ENCODE measurements around the gene CCDC85B.

The CCDC85B gene

DNA sequence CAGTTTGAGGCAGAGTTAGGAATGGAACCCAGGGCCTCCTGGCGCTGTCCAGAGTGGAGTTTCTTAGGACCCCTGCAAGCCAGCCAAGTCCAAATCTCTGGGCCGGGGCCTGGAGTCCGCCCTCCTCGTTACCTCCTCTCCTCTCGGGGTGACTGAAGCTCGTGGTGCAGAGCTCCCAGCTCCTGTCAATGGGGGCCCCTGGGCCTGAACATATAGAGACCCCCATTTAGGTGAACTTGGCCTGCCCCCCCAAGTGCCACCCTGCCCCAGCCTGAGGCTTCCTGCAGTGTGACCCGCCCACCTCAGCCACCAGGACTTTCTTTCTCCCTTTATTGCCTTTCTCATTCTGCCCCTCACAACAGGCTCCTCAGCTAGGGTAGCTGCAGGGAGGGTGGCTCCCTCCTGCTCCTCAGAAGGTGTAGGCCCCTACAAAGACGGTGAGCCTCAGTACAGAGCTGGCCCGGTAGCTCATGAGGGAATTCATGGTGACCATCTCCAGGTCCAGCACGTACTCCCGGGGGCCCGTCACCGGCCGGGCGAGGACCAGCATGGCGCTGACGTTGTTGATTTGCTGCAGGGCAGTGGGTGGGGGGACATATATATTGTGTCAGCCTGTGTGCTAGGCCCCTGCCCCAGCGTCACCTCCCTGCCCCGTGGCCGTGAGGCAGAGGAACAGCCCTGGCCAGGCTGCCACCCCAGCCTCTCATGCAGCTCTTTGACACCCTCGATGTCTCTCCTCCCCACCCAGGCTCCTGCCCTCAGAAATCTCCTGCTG lies 23.8 kb upstream of the CCDC85B start:
- DNase-seq, result no peak
- peak overlapping the region; percentile 15 for H3K56ac ChIP-seq (ENCODE audit: low read length)
- H3K23ac ChIP-seq (ENCODE audit: low read length), result no peak overlapping the region
- no peak overlapping the region for H2BK15ac ChIP-seq (replicated peaks; ENCODE audit: low read depth)
- no peaks in the 10 kb centered on the region for H3K27me3 ChIP-seq (ENCODE audit: insufficient read depth, low read length, poor library complexity)
- no peak overlapping the region for H3K4me2 ChIP-seq (ENCODE audit: low read length)
- H3K36me3 ChIP-seq (ENCODE audit: control insufficient read depth, insufficient read depth, low read length), result peaks cover 10% of the 10 kb centered on the region
- no peak overlapping the region for H4K5ac ChIP-seq (ENCODE audit: low read length)
- H3K27ac ChIP-seq (ENCODE audit: low read depth, low read length), result peak overlapping the region; percentile 14
- H3K4me1 ChIP-seq (ENCODE audit: control insufficient read depth, low read depth, low read length), result no peaks in the 10 kb centered on the region
- H2BK5ac ChIP-seq (ENCODE audit: low read length), result no peak overlapping the region
- no peak overlapping the region for H2BK120ac ChIP-seq (ENCODE audit: low read depth, low read length)
- no CpG with 5 or more reads among the region's 21 CpGs for whole genome bisulfite sequencing (ENCODE audit: extremely low coverage, insufficient coverage, low lambda C conversion rate)
- H3K4ac ChIP-seq (ENCODE audit: low read depth, low read length), result no peak overlapping the region
- no peak overlapping the region for H3K4me3 ChIP-seq (ENCODE audit: low read length)
- peaks cover 2% of the 10 kb centered on the region for H3K79me2 ChIP-seq (ENCODE audit: control insufficient read depth, insufficient read depth, low read length)
- peaks cover 8% of the 10 kb centered on the region for H3K79me1 ChIP-seq (ENCODE audit: low read length)
- no peak overlapping the region for H4K8ac ChIP-seq (ENCODE audit: low read depth, low read length)
- H3K18ac ChIP-seq (ENCODE audit: low read length), result no peak overlapping the region
- no peak overlapping the region for H3K9ac ChIP-seq (ENCODE audit: low read length)
- H2AK5ac ChIP-seq (ENCODE audit: low read length), result no peak overlapping the region

DNA sequence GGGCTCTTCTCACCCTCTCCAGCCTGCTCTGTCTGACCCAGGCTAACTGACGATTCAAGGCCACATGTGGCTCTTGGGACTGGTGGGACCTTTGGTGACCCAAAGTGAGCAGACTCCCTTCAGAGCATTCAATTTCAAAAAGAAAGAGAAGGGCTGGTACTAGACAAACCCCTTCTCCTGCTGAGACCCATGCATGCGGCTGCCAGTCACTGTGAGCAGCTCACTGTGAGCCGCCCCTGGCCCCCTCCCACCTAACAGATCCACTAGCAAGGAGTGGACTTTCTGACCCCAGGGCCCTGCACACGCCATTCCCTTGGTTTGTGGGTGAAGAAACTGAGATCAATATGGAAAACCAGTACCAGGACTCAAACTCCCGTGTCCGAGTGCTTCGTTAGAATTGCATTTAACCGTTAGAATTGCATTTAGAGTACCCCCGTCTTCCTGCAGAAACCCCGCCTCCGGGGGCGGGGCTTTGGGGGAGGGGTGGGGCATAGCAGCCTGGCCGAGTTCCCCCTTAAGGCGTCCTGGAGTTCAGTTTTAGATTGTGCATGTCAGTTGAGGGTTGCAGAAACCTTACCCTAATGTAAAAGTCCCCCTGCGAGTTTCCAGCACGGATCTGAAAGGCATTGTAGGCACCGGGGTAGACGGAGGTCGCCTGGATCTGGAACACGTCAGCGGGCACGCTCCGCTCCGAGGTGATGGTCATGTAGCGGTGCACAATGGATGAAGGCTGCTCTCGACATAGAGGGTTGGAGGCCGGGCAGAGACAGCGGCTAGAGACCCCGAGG lies 23.0 kb upstream of the CCDC85B start:
- Histone ChIP-seq H2BK15ac (replicated peaks; ENCODE audit: low read depth) (no peak overlapping the region), H3K4ac (ENCODE audit: low read depth, low read length) (no peak overlapping the region), H3K4me1 (ENCODE audit: control insufficient read depth, low read depth, low read length) (no peaks in the 10 kb centered on the region), H3K9ac (ENCODE audit: low read length) (peak overlapping the region; percentile 10), H3K4me2 (ENCODE audit: low read length) (peak overlapping the region; percentile 67), H3K27me3 (ENCODE audit: insufficient read depth, low read length, poor library complexity) (no peaks in the 10 kb centered on the region), H3K79me2 (ENCODE audit: control insufficient read depth, insufficient read depth, low read length) (no peaks in the 10 kb centered on the region), H4K5ac (ENCODE audit: low read length) (no peak overlapping the region), H3K27ac (ENCODE audit: low read depth, low read length) (peak overlapping the region; percentile 14), H3K56ac (ENCODE audit: low read length) (peak overlapping the region; percentile 15), H2BK120ac (ENCODE audit: low read depth, low read length) (no peak overlapping the region), H4K8ac (ENCODE audit: low read depth, low read length) (no peak overlapping the region), H3K4me3 (ENCODE audit: low read length) (peak overlapping the region; percentile 0), H3K18ac (ENCODE audit: low read length) (no peak overlapping the region), H2AK5ac (ENCODE audit: low read length) (no peak overlapping the region), H3K23ac (ENCODE audit: low read length) (no peak overlapping the region), H3K79me1 (ENCODE audit: low read length) (peaks cover 4% of the 10 kb centered on the region), H3K36me3 (ENCODE audit: control insufficient read depth, insufficient read depth, low read length) (peaks cover 10% of the 10 kb centered on the region), H2BK5ac (ENCODE audit: low read length) (no peak overlapping the region)
- peak; percentile 62 for DNase-seq
- WGBS (ENCODE audit: extremely low coverage, insufficient coverage, low lambda C conversion rate), result no CpG with 5 or more reads among the region's 29 CpGs

DNA sequence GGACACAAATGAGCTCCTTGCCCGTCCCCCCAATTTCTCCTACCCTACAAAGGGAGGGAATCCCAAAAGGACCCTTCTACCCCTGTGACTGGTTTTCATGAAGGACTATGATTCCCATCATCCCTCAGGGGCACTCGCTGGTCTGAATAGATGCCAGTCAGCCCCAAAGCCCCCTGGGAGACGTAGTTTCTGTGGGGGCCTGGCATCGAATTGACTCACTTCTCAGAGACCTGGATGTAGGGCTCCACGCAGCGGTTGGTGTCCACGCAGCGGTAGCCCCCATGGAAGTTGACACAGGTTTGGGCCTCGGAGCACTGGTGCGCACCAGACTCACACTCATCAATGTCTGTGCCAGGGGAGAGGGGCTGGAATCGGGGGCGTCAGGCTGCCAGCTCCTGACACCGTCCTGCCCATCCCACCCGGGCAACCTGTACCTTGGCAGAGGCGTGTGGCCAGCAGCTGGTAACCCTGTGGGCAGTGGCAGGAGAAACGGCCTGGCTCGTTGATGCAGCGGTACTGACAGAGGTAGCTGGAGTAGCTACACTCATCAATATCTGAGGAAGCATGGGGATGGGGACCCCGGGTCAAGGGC lies 22.3 kb upstream of the CCDC85B start:
- no peaks in the 10 kb centered on the region for H3K27me3 ChIP-seq (ENCODE audit: insufficient read depth, low read length, poor library complexity)
- H4K8ac ChIP-seq (ENCODE audit: low read depth, low read length), result no peak overlapping the region
- H3K79me2 ChIP-seq (ENCODE audit: control insufficient read depth, insufficient read depth, low read length), result no peaks in the 10 kb centered on the region
- peak; percentile 84 for DNase-seq
- H3K4me1 ChIP-seq (ENCODE audit: control insufficient read depth, low read depth, low read length), result no peaks in the 10 kb centered on the region
- no peak overlapping the region for H2BK5ac ChIP-seq (ENCODE audit: low read length)
- no peak overlapping the region for H3K27ac ChIP-seq (ENCODE audit: low read depth, low read length)
- H3K18ac ChIP-seq (ENCODE audit: low read length), result no peak overlapping the region
- WGBS (ENCODE audit: extremely low coverage, insufficient coverage, low lambda C conversion rate), result no CpG with 5 or more reads among the region's 19 CpGs
- no peak overlapping the region for H2BK15ac ChIP-seq (replicated peaks; ENCODE audit: low read depth)
- H3K9ac ChIP-seq (ENCODE audit: low read length), result peak overlapping the region; percentile 10
- peak overlapping the region; percentile 67 for H3K4me2 ChIP-seq (ENCODE audit: low read length)
- no peak overlapping the region for H4K5ac ChIP-seq (ENCODE audit: low read length)
- no peak overlapping the region for H2BK120ac ChIP-seq (ENCODE audit: low read depth, low read length)
- H3K36me3 ChIP-seq (ENCODE audit: control insufficient read depth, insufficient read depth, low read length), result peaks cover 10% of the 10 kb centered on the region
- peak overlapping the region; percentile 2 for H3K56ac ChIP-seq (ENCODE audit: low read length)
- no peak overlapping the region for H3K23ac ChIP-seq (ENCODE audit: low read length)
- peaks cover 1% of the 10 kb centered on the region for H3K79me1 ChIP-seq (ENCODE audit: low read length)
- H3K4ac ChIP-seq (ENCODE audit: low read depth, low read length), result no peak overlapping the region
- no peak overlapping the region for H2AK5ac ChIP-seq (ENCODE audit: low read length)
- H3K4me3 ChIP-seq (ENCODE audit: low read length), result peak overlapping the region; percentile 0

- H3K27me3 ChIP-seq (ENCODE audit: insufficient read depth, low read length, poor library complexity), result no peaks in the 10 kb centered on the region
- no peak overlapping the region for H2BK120ac ChIP-seq (ENCODE audit: low read depth, low read length)
- no peak overlapping the region for H2BK5ac ChIP-seq (ENCODE audit: low read length)
- H3K79me1 ChIP-seq (ENCODE audit: low read length), result no peaks in the 10 kb centered on the region
- no peak overlapping the region for H3K18ac ChIP-seq (ENCODE audit: low read length)
- no peak overlapping the region for H2AK5ac ChIP-seq (ENCODE audit: low read length)
- no peak overlapping the region for H4K5ac ChIP-seq (ENCODE audit: low read length)
- no peak overlapping the region for H3K4me2 ChIP-seq (ENCODE audit: low read length)
- no peak overlapping the region for H3K23ac ChIP-seq (ENCODE audit: low read length)
- H3K9ac ChIP-seq (ENCODE audit: low read length), result no peak overlapping the region
- WGBS (ENCODE audit: extremely low coverage, insufficient coverage, low lambda C conversion rate), result no CpG with 5 or more reads among the region's 3 CpGs
- DNase-seq, result no peak
- no peak overlapping the region for H3K4ac ChIP-seq (ENCODE audit: low read depth, low read length)
- H4K8ac ChIP-seq (ENCODE audit: low read depth, low read length), result no peak overlapping the region
- no peak overlapping the region for H2BK15ac ChIP-seq (replicated peaks; ENCODE audit: low read depth)
- no peaks in the 10 kb centered on the region for H3K4me1 ChIP-seq (ENCODE audit: control insufficient read depth, low read depth, low read length)
- no peak overlapping the region for H3K56ac ChIP-seq (ENCODE audit: low read length)
- peaks cover 9% of the 10 kb centered on the region for H3K36me3 ChIP-seq (ENCODE audit: control insufficient read depth, insufficient read depth, low read length)
- H3K79me2 ChIP-seq (ENCODE audit: control insufficient read depth, insufficient read depth, low read length), result no peaks in the 10 kb centered on the region
- H3K27ac ChIP-seq (ENCODE audit: low read depth, low read length), result no peak overlapping the region
- no peak overlapping the region for H3K4me3 ChIP-seq (ENCODE audit: low read length)
Measured at GRCh38 chr11:65868907-65869306, 21.6 kb upstream of the CCDC85B start.

DNA sequence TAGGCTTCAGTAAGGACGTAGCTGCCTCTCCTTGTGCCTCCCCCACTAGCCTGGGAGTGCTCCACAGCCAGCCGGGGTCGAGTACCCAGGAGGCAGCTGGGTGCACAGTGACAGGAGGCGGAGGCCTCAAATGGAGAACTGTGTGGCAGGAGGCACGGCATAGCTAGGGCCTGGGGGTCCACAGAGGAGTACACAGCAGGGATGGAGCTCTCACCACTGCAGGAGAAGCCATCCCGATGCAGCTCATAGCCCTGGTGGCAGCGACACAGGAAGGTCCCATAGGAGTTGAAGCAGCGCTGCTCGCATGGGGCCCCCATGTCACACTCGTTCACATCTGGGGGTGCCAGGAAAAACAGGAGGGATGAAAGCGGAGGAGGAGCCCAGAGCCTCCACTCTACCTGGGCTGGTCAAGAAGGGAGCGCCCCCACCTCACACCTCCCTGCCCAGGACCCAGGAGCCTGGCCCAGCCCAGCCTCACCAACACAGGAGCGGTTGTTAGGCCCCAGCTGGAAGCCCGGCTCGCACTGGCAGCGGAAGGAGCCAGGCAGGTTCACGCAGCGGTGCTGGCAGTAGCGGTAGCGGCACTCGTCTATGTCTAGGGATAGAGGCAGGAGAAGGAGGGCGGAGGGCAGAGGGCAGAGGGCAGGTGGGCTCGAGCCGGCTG lies 20.7 kb upstream of the CCDC85B start:
- no peaks in the 10 kb centered on the region for H3K4me1 ChIP-seq (ENCODE audit: control insufficient read depth, low read depth, low read length)
- WGBS (ENCODE audit: extremely low coverage, insufficient coverage, low lambda C conversion rate), result no CpG with 5 or more reads among the region's 24 CpGs
- H3K79me1 ChIP-seq (ENCODE audit: low read length), result no peaks in the 10 kb centered on the region
- no peak overlapping the region for H3K56ac ChIP-seq (ENCODE audit: low read length)
- no peak overlapping the region for H3K27ac ChIP-seq (ENCODE audit: low read depth, low read length)
- peaks cover 4% of the 10 kb centered on the region for H3K36me3 ChIP-seq (ENCODE audit: control insufficient read depth, insufficient read depth, low read length)
- DNase-seq, result no peak
- no peak overlapping the region for H3K18ac ChIP-seq (ENCODE audit: low read length)
- H2BK5ac ChIP-seq (ENCODE audit: low read length), result no peak overlapping the region
- no peak overlapping the region for H3K23ac ChIP-seq (ENCODE audit: low read length)
- no peaks in the 10 kb centered on the region for H3K79me2 ChIP-seq (ENCODE audit: control insufficient read depth, insufficient read depth, low read length)
- no peak overlapping the region for H2BK120ac ChIP-seq (ENCODE audit: low read depth, low read length)
- H2BK15ac ChIP-seq (replicated peaks; ENCODE audit: low read depth), result no peak overlapping the region
- no peak overlapping the region for H4K8ac ChIP-seq (ENCODE audit: low read depth, low read length)
- no peak overlapping the region for H3K4me3 ChIP-seq (ENCODE audit: low read length)
- no peak overlapping the region for H3K4me2 ChIP-seq (ENCODE audit: low read length)
- H3K9ac ChIP-seq (ENCODE audit: low read length), result no peak overlapping the region
- no peak overlapping the region for H3K4ac ChIP-seq (ENCODE audit: low read depth, low read length)
- no peaks in the 10 kb centered on the region for H3K27me3 ChIP-seq (ENCODE audit: insufficient read depth, low read length, poor library complexity)
- H2AK5ac ChIP-seq (ENCODE audit: low read length), result no peak overlapping the region
- H4K5ac ChIP-seq (ENCODE audit: low read length), result no peak overlapping the region

Data from mesendoderm (in vitro differentiated cells).